Heart left ventricle (tissue), 13 donors: ENCODE data around the gene ADGRG1.

Source experiments
- POLR2A ChIP-seq, 2 donors: fragments of 450-650 bp; IDR thresholded peaks; one replicate each; pipeline ENCODE4 v1.6.1; 2017; ENCODE audit warnings: antibody characterized with exemption in 2 of 2, mild to moderate bottlenecking in 2 of 2, moderate library complexity in 2 of 2
- TF ChIP-seq, protein P1 (sequence below), 12 donors: fragments of 200-600 bp; sonication (generic) in 4 of 12; IDR thresholded peaks; one replicate each; pipeline versions ENCODE4 v1.5.0 to v1.8.0; 2018 to 2022; ENCODE audit warnings: antibody characterized with exemption in 12 of 12, mild to moderate bottlenecking in 5 of 12
- donor health status: ischemic (EF 13 %, LVEDD 7.1; RV severe dilation, severe dysfunction).
- donor health status: DM: no; HTN: yes; CAD: no.
- donor health status: DM: no; HTN: no; CAD: no.
- donor health status: ischemic (EF 25% LVEDD 6.9; RV normal size, moderate dysfunction).
- donor health status: ischemic (EF 25% LVEDD 5.7; RV mildly dilated, moderate dysfunction).
- donor health status: ischemic (EF 35%, LVEDD 5.7; RV mildly dilated, moderate dysfunction).
- donor health status: nonischemic (EF 11% LVEDD 7.7; RV severe dilation, severe dysfunction).
- donor health status: DM: yes; HTN: yes; CAD: no.
- donor health status: PGD.
- donor health status: ischemic (EF 29% LVEDD 5.4; RV normal size, mild dysfunction).
- donor health status: nonischemic (EF 23%, LVEDD 6.1; RV moderate dilation, normal function).

DNA sequence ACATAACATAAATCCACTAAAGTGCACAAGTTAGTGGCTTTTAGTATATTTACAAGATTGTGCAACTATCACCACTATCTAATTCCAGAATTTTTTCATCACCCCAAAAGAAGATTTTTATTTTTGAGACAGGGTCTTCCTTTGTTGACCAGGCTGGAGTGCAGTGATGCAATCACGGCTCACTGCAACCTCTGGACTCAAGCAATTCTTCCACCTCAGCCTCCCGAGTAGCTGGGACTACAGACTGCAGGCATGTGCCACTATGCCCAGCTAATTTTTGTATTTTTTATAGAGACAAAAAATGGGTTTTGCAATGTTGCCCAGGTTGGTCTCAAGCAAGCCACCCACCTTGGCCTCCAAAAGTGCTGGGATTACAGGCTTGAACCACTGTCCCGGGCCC is 81.2 kb downstream of the ADGRG1 start:
- TF ChIP-seq, protein P1, sequence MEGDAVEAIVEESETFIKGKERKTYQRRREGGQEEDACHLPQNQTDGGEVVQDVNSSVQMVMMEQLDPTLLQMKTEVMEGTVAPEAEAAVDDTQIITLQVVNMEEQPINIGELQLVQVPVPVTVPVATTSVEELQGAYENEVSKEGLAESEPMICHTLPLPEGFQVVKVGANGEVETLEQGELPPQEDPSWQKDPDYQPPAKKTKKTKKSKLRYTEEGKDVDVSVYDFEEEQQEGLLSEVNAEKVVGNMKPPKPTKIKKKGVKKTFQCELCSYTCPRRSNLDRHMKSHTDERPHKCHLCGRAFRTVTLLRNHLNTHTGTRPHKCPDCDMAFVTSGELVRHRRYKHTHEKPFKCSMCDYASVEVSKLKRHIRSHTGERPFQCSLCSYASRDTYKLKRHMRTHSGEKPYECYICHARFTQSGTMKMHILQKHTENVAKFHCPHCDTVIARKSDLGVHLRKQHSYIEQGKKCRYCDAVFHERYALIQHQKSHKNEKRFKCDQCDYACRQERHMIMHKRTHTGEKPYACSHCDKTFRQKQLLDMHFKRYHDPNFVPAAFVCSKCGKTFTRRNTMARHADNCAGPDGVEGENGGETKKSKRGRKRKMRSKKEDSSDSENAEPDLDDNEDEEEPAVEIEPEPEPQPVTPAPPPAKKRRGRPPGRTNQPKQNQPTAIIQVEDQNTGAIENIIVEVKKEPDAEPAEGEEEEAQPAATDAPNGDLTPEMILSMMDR (IDR thresholded peaks at IDR 0.05) = no peak
- no peak for TF ChIP-seq POLR2A (IDR thresholded peaks at IDR 0.05)
